Right lobe of liver (tissue), 6 donors: ENCODE results near the gene HTR3B. TPM values are rescaled to one million over a fixed set of nuclear protein-coding genes. Genes with fewer than 3 reads are reported as not detected.
A peak's percentile ranks its signal among the peaks of the same experiment; 100 is the strongest.

ENCODE experiments used
- ATAC-seq, 4 donors: fragments of 200-7000 bp; cut with Tn5 transposase; one replicate each; pipeline ENCODE4 v1.9.1; 2020; ENCODE audit warnings: mild to moderate bottlenecking in 4 of 4, moderate library complexity in 4 of 4
- DNase-seq, 3 donors: peaks; one replicate each; pipeline ENCODE4 v3.0.0-alpha.2; 2020
- H3K27ac ChIP-seq, 3 donors: fragments of 200-600 bp; one replicate each; pipeline ENCODE4 v1.8.0; 2022
- H3K27me3 ChIP-seq, 2 donors: fragments of 200-600 bp; one replicate each; pipeline ENCODE4 v1.8.0; 2022
- H3K36me3 ChIP-seq, 4 donors: fragments of 200-600 bp; sonication (generic) in 1 of 4; one replicate each; pipeline versions ENCODE4 v1.5.1 to v1.8.0; 2017 to 2022; ENCODE audit warnings: control low read depth in 1 of 4
- H3K4me1 ChIP-seq, 4 donors: fragments of 200-600 bp; sonication (generic) in 1 of 4; one replicate each; pipeline versions ENCODE4 v1.5.1 to v1.8.0; 2017 to 2022; ENCODE audit warnings: control low read depth in 1 of 4
- H3K4me3 ChIP-seq, 3 donors: fragments of 200-600 bp; one replicate each; pipeline ENCODE4 v1.8.0; 2022
- H3K9me3 ChIP-seq, 4 donors: fragments of 200-600 bp; sonication (generic) in 1 of 4; one replicate each; pipeline versions ENCODE4 v1.5.1 to v1.8.0; 2017 to 2022; ENCODE audit warnings: control low read depth in 1 of 4
- CTCF ChIP-seq, 4 donors: fragments of 200-600 bp in 3 of 4; fragments of 450-650 bp in 1 of 4; IDR thresholded peaks; one replicate each; pipeline versions ENCODE4 v1.5.1 to v1.8.0; 2016 to 2022; ENCODE audit warnings: antibody characterized with exemption in 4 of 4, mild to moderate bottlenecking in 2 of 4
- POLR2A ChIP-seq: fragments of 450-650 bp; IDR thresholded peaks from one replicate; pipeline ENCODE4 v1.6.1; 2017; ENCODE audit warnings: antibody characterized with exemption, mild to moderate bottlenecking
- WGBS: methylation state at CpG from one replicate; pipeline ENCODE4 v1.1.6; 2018; ENCODE audit warnings: low coverage, low lambda C conversion rate; ENCODE audit not compliant: insufficient coverage; ENCODE audit errors: missing lambda C conversion rate; 5-methylcytosine and 5-hydroxymethylcytosine counted together
- intact Hi-C, 2 donors: fragments of 100-400 bp; cut with DNase I; formaldehyde crosslinking; loops; one replicate each; pipeline versions ENCODE4 v1.11.2 to v1.14.1; 2022
- small RNA-seq, 2 experiments: library from RNA; depleted of rRNA; stranded (forward); fragments of <200 nt; gene quantifications; one replicate each; pipeline ENCODE3, GENCODE V24; 2016
- total RNA-seq, 6 experiments: library from RNA; depleted of rRNA in 2 of 6; stranded (reverse); fragments of >200 nt in 2 of 6; fragmentation: NEBNext Ultra II Directional in 3 of 6; extraction: Animal tissue kit (Norgen Biotek cat#: 25700) in 3 of 6; gene quantifications; one replicate each; pipeline versions ENCODE4 v1.1.0 to v1.2.4, GENCODE V29; 2016 to 2023
- donor health status: DM: no; HTN: yes; CAD: no.
- donor health status: DM: no; HTN: no; CAD: no.
- donor health status: DM: no; HTN: no; CAD: no.
- donor health status: DM: no; HTN: yes; CAD: no.
- donor health status: DM: no; HTN: yes; CAD: no.

The HTR3B gene
- total RNA-seq, 6 experiments from 2014 or later, result not detected

DNA sequence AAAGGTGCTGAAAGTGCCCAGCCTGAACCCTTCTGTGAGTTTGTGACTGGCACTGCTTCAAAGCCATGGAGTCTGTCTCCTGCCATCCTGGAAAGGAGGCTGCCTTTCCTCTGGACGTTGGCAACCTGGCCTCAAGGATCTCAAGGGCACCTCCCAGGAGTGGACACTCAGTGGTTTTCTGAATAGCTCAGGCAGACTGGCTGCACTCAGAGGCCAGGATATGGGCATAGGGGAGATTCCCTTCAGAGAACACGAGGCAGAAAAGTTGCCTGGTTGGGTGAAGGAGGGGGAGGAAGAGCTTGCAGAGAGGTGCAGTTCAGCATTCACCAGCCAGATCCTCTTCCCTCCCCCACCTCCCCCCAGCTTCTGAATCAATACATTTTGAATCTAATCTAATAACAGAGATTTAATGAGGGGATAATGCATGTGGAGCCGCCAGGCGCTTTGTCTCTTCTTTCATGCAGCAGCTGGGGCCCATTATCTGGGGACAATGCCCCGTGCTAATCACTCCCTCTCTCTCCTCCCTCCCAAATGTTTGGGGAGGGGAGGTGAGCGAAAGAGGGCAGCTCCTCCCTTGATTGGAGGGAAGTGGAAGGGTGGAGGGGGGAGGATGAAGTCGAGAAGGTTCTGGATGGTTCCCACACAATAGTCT lies 88.0 kb downstream of the HTR3B start:
- TF ChIP-seq CTCF (IDR thresholded peaks at IDR 0.05) (no peak), POLR2A (no peak)
- Histone ChIP-seq H3K36me3 (no peaks in the 10 kb centered on the region), H3K9me3 (no peaks in the 10 kb centered on the region), H3K27me3 (no peaks in the 10 kb centered on the region), H3K4me1 (peaks cover 0 to 4% (median 0%) of the 10 kb centered on the region in 4 donors), H3K27ac (no peak overlapping the region), H3K4me3 (no peak overlapping the region)
- intact Hi-C loops, result loop anchor here in 1 of 2 donors (5.0 kb wide), 1 partner anchor 270 kb away; no protein-coding TSS in a partner anchor
- ATAC-seq (no peak), DNase-seq (no peak)
- WGBS, result 17% methylated on average over 6 of the region's 7 CpGs

DNA sequence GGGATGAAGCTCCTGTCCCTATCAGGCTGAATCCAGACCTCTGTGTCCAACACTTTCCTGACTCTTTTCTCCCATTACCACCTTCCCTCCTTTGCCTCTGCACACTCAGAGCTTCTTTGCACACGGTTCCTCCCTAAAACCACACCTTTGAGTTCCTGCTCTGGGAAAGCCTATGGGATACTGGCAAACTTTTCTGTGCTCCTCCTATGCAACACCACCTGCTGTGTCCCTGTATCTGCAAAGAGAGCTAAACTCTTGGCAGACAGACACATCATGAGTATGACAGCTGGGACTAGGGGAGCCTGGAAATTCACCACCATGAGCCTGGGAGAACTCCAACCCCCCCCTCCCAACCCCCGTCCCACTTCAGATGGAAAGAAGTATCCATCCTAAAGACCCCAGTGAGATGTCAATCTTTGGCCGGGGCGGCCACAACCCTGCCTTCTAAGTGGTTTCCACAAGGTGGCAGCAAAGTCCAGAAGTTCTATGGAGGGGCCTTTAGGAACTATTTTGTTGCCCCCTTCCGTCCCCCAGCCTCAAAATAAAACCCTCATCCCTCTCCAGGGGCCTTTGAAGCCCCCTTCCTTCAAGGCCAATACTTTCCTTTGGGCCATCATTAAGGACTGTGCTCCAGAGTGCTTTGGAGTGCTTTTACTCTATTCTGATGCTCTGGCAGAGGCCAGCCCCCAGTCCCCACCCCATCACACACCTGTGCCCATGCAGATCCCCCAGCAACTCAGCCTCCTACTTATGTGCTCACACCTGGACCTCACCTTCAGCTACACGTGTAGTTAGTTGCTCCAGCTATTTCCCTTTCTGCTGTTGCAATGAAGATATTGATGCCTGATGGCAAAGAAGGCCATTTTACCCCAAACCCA lies 89.7 kb downstream of the HTR3B start:
- H3K27me3 ChIP-seq, result no peaks in the 10 kb centered on the region
- DNase-seq (no peak), ATAC-seq (peak; percentile 52 to 68 (median 60))
- no peaks in the 10 kb centered on the region for H3K9me3 ChIP-seq
- intact Hi-C loops, result loop anchor here (2.0 to 5.0 kb wide), 2 partner anchors 266 to 268 kb away; no protein-coding TSS in a partner anchor
- H3K4me1 ChIP-seq, result peaks cover 0 to 4% (median 0%) of the 10 kb centered on the region in 4 donors
- TF ChIP-seq POLR2A (no peak), CTCF (IDR thresholded peaks at IDR 0.05) (peak; percentile 64 to 69 (median 68))
- H3K27ac ChIP-seq, result no peak overlapping the region
- H3K36me3 ChIP-seq, result no peaks in the 10 kb centered on the region
- WGBS, result 0% methylated on average over 6 of the region's 6 CpGs
- H3K4me3 ChIP-seq, result no peak overlapping the region

Small RNA genes within 50 kb of the gene (small RNA-seq; reads per million reads assigned to genes)
- 0 reads per million in 2 experiments for gene RNU6-1107P

Other genes with a start within 250 kb of the HTR3B start
- under 1 TPM in 4 of 6 experiments, not detected in 2; 0.12 to 0.75 (median 0.43) TPM for gene TMPRSS5, start 198.5 kb upstream of the HTR3B start, total RNA-seq
- 10 to 100 TPM in 1 of 6 experiments, 1 to 10 TPM in 5; 7.3 to 10.8 (median 8.5) TPM for gene ZW10, start 131.1 kb upstream of the HTR3B start, total RNA-seq
- not detected for gene CLDN25, start 125.0 kb upstream of the HTR3B start, total RNA-seq
- gene USP28, start 29.2 kb upstream of the HTR3B start, total RNA-seq, result 10 to 100 TPM; 12.1 to 15.3 (median 14.4) TPM
- under 1 TPM in 2 of 6 experiments, not detected in 4; 0.18 to 0.25 TPM for gene HTR3A, start 70.3 kb downstream of the HTR3B start, total RNA-seq
- 100 to 1,000 TPM in 2 of 6 experiments, 10 to 100 TPM in 4; 13.1 to 205 (median 52.2) TPM for gene ZBTB16, start 154.9 kb downstream of the HTR3B start, total RNA-seq